ENCODE results near the gene TTC19.
"Not testable (repeated sequence)": the region's sequence is repeated elsewhere in the genome, so short reads cannot be mapped to it uniquely, and the experiment has no call there.

The TTC19 gene

DNA sequence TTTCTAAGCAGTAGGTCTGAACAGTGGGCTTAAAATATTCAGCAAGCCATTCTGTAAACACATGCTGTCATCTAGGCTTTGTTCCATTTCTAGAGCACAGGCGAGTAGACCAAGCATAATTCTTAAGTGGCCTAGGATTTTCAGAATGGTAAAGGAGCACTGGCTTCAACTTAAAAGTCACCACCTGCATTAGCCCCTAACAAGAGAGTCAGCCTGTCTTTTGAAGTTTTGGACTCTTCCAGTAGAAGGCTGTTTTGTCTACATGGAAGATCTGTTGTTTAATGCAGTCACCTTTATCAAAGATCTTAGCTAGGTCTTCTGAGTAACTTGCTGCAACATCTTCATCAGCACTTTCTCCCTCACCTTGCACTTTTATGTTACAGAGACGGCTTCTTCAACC, 36.6 kb downstream of the TTC19 start:
- no peak for DNase-seq

DNA sequence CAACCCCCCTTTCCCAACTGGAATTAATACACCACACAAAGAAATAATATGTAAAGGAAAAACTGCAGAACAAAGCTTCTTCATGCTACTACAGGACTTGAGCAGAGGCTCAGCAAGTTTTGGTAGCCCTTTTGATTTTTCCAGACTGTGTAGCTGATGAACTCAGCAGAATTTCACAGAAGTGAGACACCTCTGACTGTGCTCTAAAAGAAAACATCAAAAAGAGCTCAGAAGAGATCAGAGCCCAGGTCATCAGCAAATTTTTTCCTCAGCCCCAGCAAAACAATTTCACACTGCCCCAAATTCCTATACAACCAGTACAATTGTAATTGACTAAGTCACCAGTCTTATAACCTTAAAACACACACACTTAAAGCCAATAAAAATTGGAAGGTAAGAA, 38.0 kb downstream of the TTC19 start:
- no peak for DNase-seq

DNA sequence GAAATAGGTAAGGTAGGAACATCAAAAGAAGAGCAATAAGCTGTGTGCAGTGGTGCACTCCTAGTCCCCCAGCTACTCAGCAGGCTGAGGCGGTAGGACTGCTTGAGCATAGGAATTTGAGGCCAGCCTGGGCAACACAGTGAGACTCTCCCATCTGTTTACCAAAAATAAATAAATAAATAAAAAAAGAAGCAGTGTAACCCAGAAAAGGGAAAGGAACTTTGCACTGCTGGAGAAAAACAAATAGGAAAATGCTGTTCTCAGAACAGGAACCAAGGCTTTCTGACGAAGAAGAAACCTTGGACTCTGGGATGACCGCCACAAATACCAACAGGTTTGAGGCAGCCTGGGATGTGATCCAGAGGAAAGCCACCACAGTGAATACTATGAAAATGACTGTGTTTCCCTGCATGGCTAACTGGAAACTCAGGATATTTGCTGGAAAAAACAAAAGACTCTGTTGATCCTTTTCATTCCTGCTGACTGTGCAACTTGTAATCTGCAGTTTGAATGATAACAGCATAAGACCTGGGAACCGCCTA, 41.2 kb downstream of the TTC19 start:
- DNase-seq = no peak

DNA sequence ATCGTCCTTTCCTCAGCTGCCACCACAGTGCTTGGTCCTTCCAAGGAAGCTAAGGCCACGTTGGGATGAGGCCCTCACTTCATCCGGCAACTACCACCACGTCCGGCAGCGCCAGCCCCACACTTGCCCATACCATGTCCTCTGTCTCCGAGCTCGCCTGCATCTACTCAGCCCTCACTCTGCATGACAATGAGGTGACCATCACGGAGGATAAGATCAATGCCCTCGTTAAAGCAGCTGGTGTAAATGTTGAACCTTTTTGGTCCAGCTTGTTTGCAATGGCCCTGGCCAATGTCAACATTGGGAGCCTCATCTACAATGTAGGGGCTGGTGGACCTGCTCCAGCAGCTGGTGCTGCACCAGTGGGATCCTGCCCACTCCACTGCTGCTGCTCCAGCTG, 44.9 kb downstream of the TTC19 start:
- DNase-seq = no peak

DNA sequence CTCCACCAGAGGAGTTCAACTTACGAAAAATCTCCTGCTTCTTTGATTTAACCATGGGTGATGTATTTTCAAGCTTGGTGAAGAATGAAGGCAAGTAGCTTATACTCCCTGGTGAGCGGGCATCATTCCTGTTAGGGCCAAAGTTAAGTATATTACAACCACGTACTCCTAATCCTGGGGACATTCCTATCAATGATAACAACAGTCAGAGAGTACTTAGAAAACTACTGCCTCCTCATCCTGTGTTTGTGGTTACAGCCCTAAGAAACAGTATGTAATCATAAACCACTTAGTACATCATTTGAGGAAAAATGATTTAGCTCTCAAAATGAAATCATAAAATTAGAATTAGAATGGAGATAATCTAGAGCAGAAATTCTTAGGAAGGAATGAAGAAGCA, 47.3 kb downstream of the TTC19 start:
- DNase-seq = no peak

DNA sequence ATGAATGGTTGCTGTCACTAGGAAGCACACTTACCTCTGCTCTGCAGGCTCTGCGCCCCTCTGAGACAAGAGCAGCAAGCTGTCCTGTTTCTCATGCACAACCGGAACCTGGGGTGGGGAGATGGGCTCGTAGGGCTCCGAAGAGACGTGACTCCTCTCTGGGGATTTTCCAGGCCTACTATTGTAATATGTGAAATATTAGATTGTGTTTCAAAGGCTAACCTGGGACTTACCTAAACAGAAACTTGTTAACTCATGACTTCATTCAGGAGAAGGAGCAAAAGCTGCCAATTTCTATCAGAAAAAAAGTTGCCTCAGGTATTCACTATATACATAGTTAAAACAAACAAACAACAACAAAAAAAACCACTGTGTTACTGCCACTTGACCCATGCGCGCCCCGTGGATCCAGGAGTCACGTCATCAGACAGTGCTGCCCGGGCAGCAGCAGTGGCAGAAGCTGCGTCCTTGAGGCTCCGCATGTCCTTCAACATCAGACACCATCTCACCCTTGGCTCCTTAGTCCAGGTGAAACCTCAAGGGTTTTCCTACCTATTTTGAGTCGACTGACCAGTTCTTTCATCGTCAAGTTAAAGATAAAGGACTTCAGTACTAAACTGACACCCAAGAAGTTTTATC, 49.3 kb downstream of the TTC19 start:
- no peak for DNase-seq

DNA sequence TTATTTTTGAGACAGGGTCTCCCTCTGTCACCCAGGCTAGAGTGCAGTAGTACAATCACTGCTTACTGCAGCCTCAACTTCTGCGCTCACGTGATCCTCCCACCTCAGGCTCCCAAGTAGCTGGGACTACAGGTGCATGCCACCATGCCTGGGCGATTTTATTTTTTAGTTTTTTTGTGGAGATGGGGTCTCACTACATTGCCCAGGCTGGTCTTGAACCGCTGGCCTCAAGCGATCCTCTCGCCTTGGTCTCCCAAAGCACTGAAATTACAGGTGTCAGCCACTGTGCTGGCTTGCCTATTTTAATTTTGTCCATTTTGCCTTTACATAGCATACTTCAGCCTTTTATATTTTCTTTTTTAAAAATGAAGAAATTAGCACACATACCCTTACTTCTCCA, 51.2 kb downstream of the TTC19 start:
- no peak for DNase-seq

DNA sequence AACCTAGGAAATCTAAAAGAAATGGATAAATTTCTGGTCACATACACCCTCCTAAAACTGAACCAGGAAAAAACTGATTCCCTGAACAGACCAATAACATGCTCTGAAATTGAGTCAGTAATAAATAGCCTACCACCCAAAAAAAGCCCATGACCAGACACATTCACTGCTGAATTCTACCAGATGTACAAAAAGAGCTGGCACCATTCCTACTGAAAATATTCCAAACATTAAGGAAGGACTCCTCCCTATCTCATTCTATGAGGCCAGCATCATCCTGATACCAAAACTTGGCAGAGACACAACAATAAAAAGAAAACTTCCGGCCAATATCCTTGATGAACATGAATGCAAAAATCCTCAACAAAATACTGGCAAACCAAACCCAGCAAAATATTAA, 52.9 kb downstream of the TTC19 start:
- no peak for DNase-seq

DNA sequence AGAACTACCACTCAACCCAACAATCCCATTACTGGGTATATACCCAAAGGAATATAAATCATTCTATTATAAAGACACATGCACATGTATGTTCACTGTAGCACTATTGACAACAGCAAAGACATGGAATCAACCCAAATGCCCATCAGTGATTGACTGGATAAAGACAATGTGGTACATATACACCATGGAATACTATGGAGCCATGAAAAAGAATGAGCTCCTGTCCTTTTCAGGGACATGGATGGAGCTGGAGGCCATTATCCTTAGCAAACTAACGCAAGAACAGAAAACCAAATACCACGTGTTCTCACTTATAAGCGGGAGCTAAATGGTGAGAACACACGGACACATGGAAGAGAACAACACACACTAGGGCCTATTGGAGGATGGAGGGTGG, 55.5 kb downstream of the TTC19 start:
- not testable (repeated sequence) for DNase-seq

DNA sequence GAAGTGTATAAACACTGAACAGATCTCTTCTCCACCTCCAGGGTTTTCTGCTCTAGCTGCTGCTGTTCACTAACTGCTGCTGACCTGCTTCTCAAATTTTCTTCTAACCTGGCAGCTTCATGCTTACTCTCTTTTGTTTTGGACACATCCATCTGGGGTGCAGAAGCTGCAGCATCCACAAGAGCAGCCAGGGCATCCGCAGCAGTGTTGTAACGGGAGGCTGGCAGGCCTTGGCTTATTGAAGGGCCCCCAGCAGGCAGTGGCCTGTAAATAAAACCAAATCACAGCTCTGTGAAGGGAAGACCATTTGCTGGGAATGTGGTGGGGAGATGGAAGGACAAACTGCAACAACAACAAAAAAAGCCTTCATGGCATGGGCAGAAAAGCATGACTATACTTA, 62.0 kb downstream of the TTC19 start:
- DNase-seq = no peak

DNA sequence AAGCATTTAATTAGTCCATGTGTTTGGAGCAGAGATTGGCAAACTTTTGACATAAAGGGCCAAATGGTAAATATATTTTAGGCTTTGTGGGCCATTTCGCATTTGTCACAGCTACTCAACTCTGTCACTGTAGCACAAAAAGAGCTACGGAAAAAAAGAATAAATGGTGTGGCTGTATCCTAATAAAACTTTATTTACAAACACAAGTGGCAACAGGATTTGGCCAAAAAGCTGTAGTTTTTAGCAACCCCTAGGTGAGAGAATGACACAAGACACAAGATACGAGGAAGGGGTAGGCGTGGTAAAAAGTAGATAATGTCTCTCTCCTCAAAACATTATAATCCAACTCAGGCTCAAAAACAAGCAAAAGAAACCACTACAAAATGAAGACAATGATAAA, 66.5 kb downstream of the TTC19 start:
- DNase-seq = no peak

DNA sequence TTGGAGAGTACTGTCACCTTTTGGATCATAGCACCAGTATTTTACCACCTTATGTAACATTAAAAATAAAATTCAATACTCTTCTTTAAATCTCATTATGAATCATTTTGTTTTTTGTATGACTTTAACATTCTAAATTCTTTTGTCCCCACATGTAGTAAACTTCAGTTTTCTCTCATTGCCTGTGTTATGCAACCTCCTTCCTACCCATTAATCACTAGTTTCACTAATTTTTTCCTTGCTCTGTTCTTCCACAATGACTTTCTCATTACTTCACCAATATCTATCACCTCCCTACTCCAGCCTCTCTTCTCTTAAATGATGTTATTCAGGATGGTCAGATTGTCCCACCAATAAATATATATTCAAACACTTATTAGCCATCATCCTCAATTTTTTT, 68.7 kb downstream of the TTC19 start:
- no peak for DNase-seq

DNA sequence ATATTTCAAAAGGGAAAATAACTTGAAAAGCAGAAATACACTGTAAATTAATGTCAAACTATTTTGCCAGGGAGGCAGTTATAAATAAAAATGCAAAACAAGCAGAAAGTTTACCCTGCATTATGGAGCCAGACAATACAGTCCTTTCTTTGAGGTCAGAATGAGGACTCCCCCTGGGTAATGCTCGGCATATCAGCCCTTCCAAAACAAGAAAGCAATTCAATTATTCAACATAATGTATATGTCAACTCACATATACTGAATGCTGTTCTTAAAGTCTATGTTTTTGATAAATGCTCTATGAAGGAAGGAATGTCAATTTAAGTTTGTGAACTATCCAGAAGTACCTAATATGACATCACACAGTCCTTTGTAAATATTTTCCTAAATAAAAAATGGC, 72.4 kb downstream of the TTC19 start:
- DNase-seq = no peak

DNA sequence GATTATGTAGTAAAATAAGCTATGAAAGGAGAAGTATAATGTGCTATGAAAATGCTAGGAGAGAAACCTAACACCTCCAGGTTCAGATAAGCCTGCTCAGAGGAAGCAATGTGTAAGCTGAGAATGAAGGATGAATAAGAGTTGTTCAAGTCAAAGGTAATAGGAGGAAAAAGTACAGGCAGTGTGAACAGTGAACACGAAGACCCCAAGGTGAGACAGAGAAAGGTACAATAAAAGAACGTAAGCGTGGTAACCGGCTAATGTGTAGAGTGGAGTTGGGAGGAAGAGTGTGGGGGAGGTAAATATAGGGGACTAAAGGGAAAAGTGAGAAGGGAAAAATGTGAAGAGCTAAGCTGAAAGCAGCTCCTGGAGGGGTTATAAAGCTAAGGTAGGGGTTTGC, 74.2 kb downstream of the TTC19 start:
- no peak for DNase-seq

DNA sequence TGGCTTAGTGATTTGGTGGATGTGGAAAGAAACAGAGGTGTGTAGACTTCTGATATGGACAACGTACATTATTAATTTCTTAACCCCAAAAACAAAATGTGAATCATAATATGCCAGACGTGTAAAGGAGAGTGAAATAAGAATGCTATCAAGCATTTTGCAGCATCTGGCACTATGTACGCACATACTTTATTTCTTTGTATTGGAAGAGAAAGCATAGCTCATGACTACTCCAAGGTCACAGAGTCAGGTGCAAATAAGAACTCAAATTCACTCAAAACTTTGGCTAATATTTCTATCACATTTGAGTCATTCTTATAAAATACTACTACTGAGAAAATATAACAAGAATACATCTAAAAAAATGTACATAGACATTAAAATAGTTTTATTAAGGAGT, 74.8 kb downstream of the TTC19 start:
- DNase-seq = no peak

DNA sequence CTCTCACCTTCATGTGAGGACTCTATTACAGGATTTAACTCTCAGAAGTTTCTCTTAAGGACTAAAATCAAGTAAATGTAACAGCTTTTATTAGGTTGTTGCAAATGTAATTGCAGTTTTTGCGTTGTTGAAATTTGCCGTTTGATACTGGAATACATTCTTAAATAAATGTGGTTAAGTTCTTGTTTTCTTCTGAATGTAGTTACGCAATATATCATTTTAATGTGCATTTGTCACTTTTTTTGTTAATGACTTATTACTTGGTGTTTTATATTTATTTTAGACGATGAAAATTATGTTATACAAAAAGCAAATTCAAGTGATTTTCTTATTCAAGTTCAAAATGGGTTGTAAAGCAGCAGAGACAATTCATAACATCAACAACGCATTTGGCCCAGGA, 76.3 kb downstream of the TTC19 start:
- no peak for DNase-seq
